Measurements from ENCODE around the gene CDYL. TPM values are rescaled to one million over a fixed set of nuclear protein-coding genes. Genes with fewer than 3 reads are reported as not detected.

Gene CDYL
- total RNA-seq, 1 donor from 2014 or later: 53.5 TPM

DNA sequence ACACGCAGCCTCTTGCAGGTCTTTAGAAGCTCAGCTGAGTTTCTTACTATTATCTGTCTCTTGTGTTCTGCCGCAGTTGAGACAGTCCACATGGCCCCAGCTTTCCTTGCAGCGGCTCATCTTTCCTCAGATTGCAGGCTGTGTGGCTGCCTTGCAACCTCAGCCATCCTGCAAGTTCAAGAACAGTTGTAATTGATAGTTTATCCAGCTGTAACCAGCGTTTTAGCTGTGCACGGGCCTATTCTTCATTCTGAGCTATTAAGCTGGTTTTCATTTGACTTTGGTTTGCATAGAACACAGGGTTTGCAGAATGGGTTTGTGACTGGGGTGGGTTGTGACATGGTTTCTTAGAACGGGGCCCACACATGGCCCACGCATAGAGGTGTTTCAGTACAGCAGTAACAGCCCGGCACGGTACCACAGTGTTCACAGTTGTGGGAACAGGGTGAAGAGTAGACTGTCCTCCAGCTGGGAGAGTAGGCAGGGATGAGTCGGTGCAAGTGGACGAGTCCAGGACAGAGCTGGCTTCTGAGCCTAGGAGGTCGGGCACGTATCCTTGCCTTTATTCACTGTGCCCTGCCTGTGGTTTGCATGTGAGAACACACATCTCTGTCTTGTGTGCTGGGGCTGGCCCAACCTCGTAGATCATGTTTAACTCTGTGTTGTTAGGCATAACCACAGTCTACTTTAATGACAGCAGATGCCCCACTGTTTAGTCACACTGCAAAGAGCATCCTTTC lies 138.4 kb downstream of the CDYL start:
- H3K4me1 ChIP-seq: peaks cover 23% of the 10 kb centered on the region
- H3K4me3 Mint-ChIP-seq: no peak overlapping the region

DNA sequence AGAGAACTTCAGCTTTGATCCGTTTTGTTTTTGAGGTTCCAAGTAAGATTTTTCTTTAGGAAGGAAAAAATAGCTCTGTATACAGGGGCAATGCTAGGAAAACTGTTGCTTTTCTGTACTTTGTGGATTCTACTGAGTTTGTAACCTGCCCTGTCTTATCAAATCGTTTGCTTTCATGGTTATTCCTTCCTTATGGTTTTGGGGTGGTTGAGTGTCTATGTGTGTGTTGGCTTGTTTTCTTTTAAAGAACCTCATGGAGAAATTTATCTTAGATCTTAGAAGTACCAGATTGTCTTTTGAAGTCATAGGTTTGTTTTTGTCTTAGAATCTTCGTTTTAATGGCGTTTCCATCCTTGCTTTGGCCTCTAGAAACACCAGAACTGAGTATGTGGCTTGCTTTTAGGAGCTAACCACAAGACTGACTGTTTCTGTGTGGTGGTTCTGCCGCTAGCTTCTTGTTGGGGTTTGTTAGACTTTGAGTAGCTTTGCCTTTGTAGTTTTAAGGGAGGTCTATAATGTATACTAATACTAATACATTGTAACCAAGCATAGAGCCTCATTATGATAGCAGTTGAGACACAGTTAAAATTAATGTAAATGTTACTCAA lies 140.9 kb downstream of the CDYL start:
- no peak overlapping the region for H3K4me2 ChIP-seq

More for the DNA sequence above, 138.4 kb downstream of the CDYL start:
- no peaks in the 10 kb centered on the region for H3F3A ChIP-seq (ENCODE audit: low read depth)
- H3K4me1 Mint-ChIP-seq: peaks cover 3% of the 10 kb centered on the region
- no peaks in the 10 kb centered on the region for H3K27me3 ChIP-seq
- no peak for DNase-seq (ENCODE audit: low spot score)
- no peak overlapping the region for H3K4me2 ChIP-seq
- H3K27ac Mint-ChIP-seq: no peak overlapping the region
- H3K9me3 ChIP-seq (ENCODE audit: low read depth): no peaks in the 10 kb centered on the region
- no peaks in the 10 kb centered on the region for H3K36me3 ChIP-seq
- peaks cover 3% of the 10 kb centered on the region for H3K9me3 Mint-ChIP-seq
- no peak overlapping the region for H3K27ac ChIP-seq
- peaks cover 36% of the 10 kb centered on the region for H3K36me3 Mint-ChIP-seq
- peaks cover 2% of the 10 kb centered on the region for H3K27me3 Mint-ChIP-seq (ENCODE audit: insufficient read depth, low read depth)
- H4K20me1 ChIP-seq (ENCODE audit: low read depth): peaks cover 44% of the 10 kb centered on the region
- no peak overlapping the region for H3K9ac ChIP-seq
- no peak overlapping the region for H3K4me3 ChIP-seq
- H2AFZ ChIP-seq (replicated peaks): no peak overlapping the region
- TF ChIP-seq CTCF (IDR thresholded peaks at IDR 0.05) (no peak), EZH2phosphoT487 (IDR thresholded peaks at IDR 0.05) (no peak), EZH2 (IDR thresholded peaks at IDR 0.05) (no peak)
- H3K79me2 ChIP-seq (ENCODE audit: low read depth): peaks cover 89% of the 10 kb centered on the region

GRCh38 chr6:4920914-4921410 lies 144.8 kb downstream of the CDYL start:
- TF ChIP-seq CTCF (IDR thresholded peaks at IDR 0.05) (no peak), EZH2phosphoT487 (IDR thresholded peaks at IDR 0.05) (no peak), EZH2 (IDR thresholded peaks at IDR 0.05) (no peak)
- H3F3A ChIP-seq (ENCODE audit: low read depth): peaks cover 9% of the 10 kb centered on the region
- H3K4me1 ChIP-seq: peaks cover 8% of the 10 kb centered on the region
- H3K36me3 Mint-ChIP-seq: peaks cover 34% of the 10 kb centered on the region
- H3K27ac ChIP-seq: no peak overlapping the region
- peaks cover 90% of the 10 kb centered on the region for H3K79me2 ChIP-seq (ENCODE audit: low read depth)
- peaks cover 8% of the 10 kb centered on the region for H4K20me1 ChIP-seq (ENCODE audit: low read depth)
- H3K9me3 ChIP-seq (ENCODE audit: low read depth): no peaks in the 10 kb centered on the region
- no peak overlapping the region for H3K9ac ChIP-seq
- H3K4me3 ChIP-seq: no peak overlapping the region
- H3K4me3 Mint-ChIP-seq: no peak overlapping the region
- no peaks in the 10 kb centered on the region for H3K27me3 ChIP-seq
- no peaks in the 10 kb centered on the region for H3K27me3 Mint-ChIP-seq (ENCODE audit: insufficient read depth, low read depth)
- no peak overlapping the region for H2AFZ ChIP-seq (replicated peaks)
- DNase-seq (ENCODE audit: low spot score): no peak
- H3K4me1 Mint-ChIP-seq: peaks cover 7% of the 10 kb centered on the region
- H3K9me3 Mint-ChIP-seq: peaks cover 10% of the 10 kb centered on the region
- no peaks in the 10 kb centered on the region for H3K36me3 ChIP-seq
- H3K27ac Mint-ChIP-seq: no peak overlapping the region
- H3K4me2 ChIP-seq: no peak overlapping the region

More for the DNA sequence above, 140.9 kb downstream of the CDYL start:
- Histone ChIP-seq H3K4me1 (peaks cover 23% of the 10 kb centered on the region), H3K9ac (no peak overlapping the region), H3K27ac (no peak overlapping the region), H3F3A (ENCODE audit: low read depth) (no peaks in the 10 kb centered on the region), H3K27me3 (no peaks in the 10 kb centered on the region), H3K4me3 (no peak overlapping the region), H4K20me1 (ENCODE audit: low read depth) (peaks cover 43% of the 10 kb centered on the region), H3K9me3 (ENCODE audit: low read depth) (no peaks in the 10 kb centered on the region), H3K79me2 (ENCODE audit: low read depth) (peaks cover 89% of the 10 kb centered on the region), H3K36me3 (no peaks in the 10 kb centered on the region), H2AFZ (replicated peaks) (no peak overlapping the region)
- TF ChIP-seq EZH2phosphoT487 (IDR thresholded peaks at IDR 0.05): no peak
- no peak for TF ChIP-seq CTCF (IDR thresholded peaks at IDR 0.05)
- no peak for TF ChIP-seq EZH2 (IDR thresholded peaks at IDR 0.05)
- Mint-ChIP-seq H3K4me3 (no peak overlapping the region), H3K9me3 (no peaks in the 10 kb centered on the region), H3K4me1 (peaks cover 3% of the 10 kb centered on the region), H3K36me3 (peaks cover 30% of the 10 kb centered on the region), H3K27me3 (ENCODE audit: insufficient read depth, low read depth) (peaks cover 2% of the 10 kb centered on the region), H3K27ac (no peak overlapping the region)
- DNase-seq (ENCODE audit: low spot score): no peak

All from neural progenitor cell (in vitro differentiated cells).